OCI-LY7 (cell line): Measurements from ENCODE around the gene E2F6. TPM values are rescaled to one million over a fixed set of nuclear protein-coding genes. Genes with fewer than 3 reads are reported as not detected.

Source experiments
- BruUV-seq: library from RNA; stranded (reverse); fragments of 400-500 nt; replicated peaks from 2 replicates; lab custom pipeline; 2021; lab: Mats Ljungman, UMichigan
- CTCF ChIA-PET: fragments of 300-600 bp; sonication (Branson Sonifier 250); formaldehyde crosslinking; loops from one replicate; lab custom pipeline; 2022; ENCODE audit warnings: antibody characterized with exemption; ENCODE audit not compliant: unreplicated experiment; lab: Charles Lee
- POLR2A ChIA-PET: fragments of 300-600 bp; sonication (Branson Sonifier 250); formaldehyde crosslinking; loops from one replicate; lab custom pipeline; 2022; ENCODE audit warnings: antibody characterized with exemption; lab: Charles Lee
- DNase-seq: peaks from one replicate; pipeline ENCODE4 v3.0.0-alpha.2; 2015; ENCODE audit warnings: low spot score
- H2AFZ ChIP-seq: fragments of 200-600 bp; sonication (generic), shearing (Covaris generic); 2 replicates; pipeline ENCODE4 v1.6.1; 2014; ENCODE audit warnings: mild to moderate bottlenecking, antibody characterized with exemption, low read length, moderate library complexity
- H3K27ac ChIP-seq: fragments of 200-600 bp; sonication (generic); 2 replicates; pipeline ENCODE4 v1.5.1; 2014; ENCODE audit warnings: mixed run types, low read depth, mild to moderate bottlenecking, moderate library complexity, low read length, inconsistent platforms; ENCODE audit not compliant: poor library complexity, severe bottlenecking
- H3K36me3 ChIP-seq: fragments of 200-600 bp; sonication (generic); 2 replicates; pipeline ENCODE4 v1.6.1; 2014; ENCODE audit warnings: mild to moderate bottlenecking, antibody characterized with exemption, low read length, moderate library complexity, mixed read lengths; ENCODE audit not compliant: insufficient read depth
- H3K4me1 ChIP-seq: fragments of 200-600 bp; sonication (generic); 2 replicates; pipeline ENCODE4 v1.5.1; 2014; ENCODE audit warnings: mild to moderate bottlenecking, low read length; ENCODE audit not compliant: insufficient read depth, poor library complexity, severe bottlenecking
- H3K4me2 ChIP-seq: fragments of 200-600 bp; sonication (generic); 2 replicates; pipeline ENCODE4 v1.6.1; 2014; ENCODE audit warnings: mild to moderate bottlenecking, low read length
- H3K4me3 ChIP-seq: fragments of 200-600 bp; sonication (generic); 2 replicates; pipeline ENCODE4 v1.5.1; 2014; ENCODE audit warnings: mild to moderate bottlenecking, low read depth, low read length; ENCODE audit not compliant: poor library complexity, severe bottlenecking
- H3K79me2 ChIP-seq: fragments of 200-600 bp; sonication (generic); 2 replicates; pipeline ENCODE4 v1.6.1; 2016; ENCODE audit warnings: low read depth, mild to moderate bottlenecking, low read length, moderate library complexity, mixed read lengths; ENCODE audit not compliant: insufficient read depth
- H3K9me2 ChIP-seq: fragments of 200-600 bp; sonication (generic); 2 replicates; pipeline ENCODE4 v1.6.1; 2016; ENCODE audit warnings: mild to moderate bottlenecking, low read length, mixed read lengths; ENCODE audit not compliant: insufficient read depth
- H3K9me3 ChIP-seq: fragments of 200-600 bp; sonication (generic); 2 replicates; pipeline ENCODE4 v1.6.1; 2014; ENCODE audit warnings: mild to moderate bottlenecking, mixed run types, low read length, mixed read lengths
- H4K20me1 ChIP-seq: fragments of 200-600 bp; sonication (generic); 2 replicates; pipeline ENCODE4 v1.6.1; 2014; ENCODE audit warnings: mild to moderate bottlenecking, antibody characterized with exemption, low read length, moderate library complexity, mixed read lengths; ENCODE audit not compliant: insufficient read depth
- EZH2phosphoT487 ChIP-seq: fragments of 200-600 bp; sonication (generic); IDR thresholded peaks from 2 replicates; pipeline ENCODE4 v1.6.1; 2018; ENCODE audit warnings: low read depth, borderline replicate concordance, mild to moderate bottlenecking, mixed run types, antibody characterized with exemption, low read length, moderate library complexity, mixed read lengths
- intact Hi-C: fragments of 100-400 bp; cut with micrococcal nuclease; formaldehyde crosslinking; loops from one replicate; pipeline ENCODE4 v1.10.0; 2022; ENCODE audit not compliant: unreplicated experiment
- total RNA-seq, 2 experiments: library from RNA; depleted of rRNA in 1 of 2; stranded (reverse); fragments of >200 nt in 1 of 2; shearing (Covaris generic) in 1 of 2; gene quantifications; 2 replicates each; pipeline ENCODE4 v1.2.3, GENCODE V29; 2014 to 2022
- TF ChIP-seq, protein P1 (sequence below): fragments of 200-600 bp; sonication (generic); conservative IDR thresholded peaks from 2 replicates; pipeline ENCODE4 v1.5.1; 2014; ENCODE audit warnings: mild to moderate bottlenecking, antibody characterized with exemption, low read length, moderate library complexity, mixed read lengths

E2F6 gene
- total RNA-seq, 2 experiments from 2014 or later = 12.4 to 14.3 TPM

GRCh38 chr2:11465110-11465484 lies 864 bp downstream of the E2F6 start:
- CTCF ChIA-PET = interaction anchor here (0.5 kb wide), 1 partner anchor 19 kb away, joined by 3 read pairs; no protein-coding TSS in a partner anchor
- POLR2A ChIA-PET = interaction anchor here (0.6 to 0.7 kb wide), 3 partner anchors 12 to 292 kb away, joined by 4 read pairs; no protein-coding TSS in a partner anchor
- BruUV-seq = no TSS peak

DNA sequence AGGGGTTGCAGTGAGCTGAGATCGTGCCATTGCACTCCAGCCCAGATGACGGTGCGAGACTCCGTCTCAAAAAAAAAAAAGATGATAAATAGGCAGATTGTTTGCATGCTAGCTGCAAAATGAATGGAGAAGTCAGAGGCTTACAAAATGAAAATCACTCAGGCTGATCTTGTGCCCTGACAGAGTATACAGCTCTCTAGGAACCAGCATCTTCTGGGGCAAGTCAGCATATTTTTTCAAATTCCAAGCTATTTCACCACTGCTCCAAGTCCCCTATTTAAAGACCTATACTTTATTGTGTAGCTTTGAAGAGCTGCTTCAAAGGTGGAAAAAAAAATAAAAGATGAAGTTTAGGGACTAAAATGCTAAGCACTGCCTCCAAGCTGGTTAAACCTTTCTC lies 6.1 kb downstream of the E2F6 start:
- Histone ChIP-seq H3K9me3 (no peaks in the 10 kb centered on the region), H4K20me1 (peaks cover 9% of the 10 kb centered on the region)
- POLR2A ChIA-PET = interaction anchor here (0.6 to 1.1 kb wide), 3 partner anchors 48 to 873 kb away, joined by 3 to 4 read pairs (median 3); no protein-coding TSS in a partner anchor

More at GRCh38 chr2:11465110-11465484, 864 bp downstream of the E2F6 start:
- peaks cover 17% of the 10 kb centered on the region for H3K36me3 ChIP-seq
- H4K20me1 ChIP-seq = peaks cover 5% of the 10 kb centered on the region
- DNase-seq = no peak
- TF ChIP-seq, protein P1, sequence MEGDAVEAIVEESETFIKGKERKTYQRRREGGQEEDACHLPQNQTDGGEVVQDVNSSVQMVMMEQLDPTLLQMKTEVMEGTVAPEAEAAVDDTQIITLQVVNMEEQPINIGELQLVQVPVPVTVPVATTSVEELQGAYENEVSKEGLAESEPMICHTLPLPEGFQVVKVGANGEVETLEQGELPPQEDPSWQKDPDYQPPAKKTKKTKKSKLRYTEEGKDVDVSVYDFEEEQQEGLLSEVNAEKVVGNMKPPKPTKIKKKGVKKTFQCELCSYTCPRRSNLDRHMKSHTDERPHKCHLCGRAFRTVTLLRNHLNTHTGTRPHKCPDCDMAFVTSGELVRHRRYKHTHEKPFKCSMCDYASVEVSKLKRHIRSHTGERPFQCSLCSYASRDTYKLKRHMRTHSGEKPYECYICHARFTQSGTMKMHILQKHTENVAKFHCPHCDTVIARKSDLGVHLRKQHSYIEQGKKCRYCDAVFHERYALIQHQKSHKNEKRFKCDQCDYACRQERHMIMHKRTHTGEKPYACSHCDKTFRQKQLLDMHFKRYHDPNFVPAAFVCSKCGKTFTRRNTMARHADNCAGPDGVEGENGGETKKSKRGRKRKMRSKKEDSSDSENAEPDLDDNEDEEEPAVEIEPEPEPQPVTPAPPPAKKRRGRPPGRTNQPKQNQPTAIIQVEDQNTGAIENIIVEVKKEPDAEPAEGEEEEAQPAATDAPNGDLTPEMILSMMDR = no peak
- TF ChIP-seq EZH2phosphoT487 = no peak
- peak overlapping the region; percentile 81 for H3K4me3 ChIP-seq
- H3K4me1 ChIP-seq = peaks cover 33% of the 10 kb centered on the region
- H3K27ac ChIP-seq = no peak overlapping the region
- H3K9me2 ChIP-seq = no peaks in the 10 kb centered on the region
- peaks cover 41% of the 10 kb centered on the region for H3K79me2 ChIP-seq
- peak overlapping the region; percentile 99 for H2AFZ ChIP-seq
- H3K4me2 ChIP-seq = peak overlapping the region; percentile 72
- H3K9me3 ChIP-seq = no peaks in the 10 kb centered on the region
- intact Hi-C loops = no loop called here

DNA sequence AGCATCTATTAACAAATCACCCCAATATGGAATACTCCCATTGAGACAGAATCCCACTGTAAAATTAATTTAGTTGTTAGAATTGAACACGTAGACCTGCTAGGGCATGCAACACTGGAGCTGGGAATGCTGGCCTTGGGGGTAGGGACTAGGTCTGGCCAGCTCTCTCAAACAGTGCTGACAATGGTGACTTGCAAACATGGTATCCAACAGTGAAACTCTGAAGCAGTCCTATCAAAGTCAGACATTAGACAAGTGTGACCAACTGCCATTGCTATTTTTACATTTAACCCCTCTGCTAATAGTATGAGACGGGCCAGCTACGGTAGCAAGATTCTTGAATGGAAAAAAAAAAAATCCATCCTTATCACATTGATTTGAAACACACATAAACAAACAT lies 7.2 kb downstream of the E2F6 start:
- intact Hi-C loops = no loop called here
- no peak for DNase-seq
- H3K36me3 ChIP-seq = peaks cover 31% of the 10 kb centered on the region
- H3K27ac ChIP-seq = no peak overlapping the region
- H3K4me1 ChIP-seq = peaks cover 12% of the 10 kb centered on the region
- no peak overlapping the region for H3K4me2 ChIP-seq
- ChIA-PET POLR2A (interaction anchor here (0.6 kb wide), 1 partner anchor 217 kb away, joined by 5 read pairs; no protein-coding TSS in a partner anchor), CTCF (no interaction called here)
- H3K79me2 ChIP-seq = peaks cover 49% of the 10 kb centered on the region
- no TSS peak for BruUV-seq
- H3K9me2 ChIP-seq = no peaks in the 10 kb centered on the region
- H2AFZ ChIP-seq = no peak overlapping the region
- no peak for TF ChIP-seq EZH2phosphoT487
- TF ChIP-seq, protein P1 = no peak
- no peak overlapping the region for H3K4me3 ChIP-seq
- H3K9me3 ChIP-seq = no peaks in the 10 kb centered on the region
- peaks cover 9% of the 10 kb centered on the region for H4K20me1 ChIP-seq

More for the DNA sequence above, 6.1 kb downstream of the E2F6 start:
- no peak overlapping the region for H2AFZ ChIP-seq
- no peak overlapping the region for H3K4me3 ChIP-seq
- H3K36me3 ChIP-seq = peaks cover 34% of the 10 kb centered on the region
- no peak overlapping the region for H3K27ac ChIP-seq
- TF ChIP-seq, protein P1 = no peak
- TF ChIP-seq EZH2phosphoT487 = no peak
- H3K4me1 ChIP-seq = peaks cover 19% of the 10 kb centered on the region
- H3K79me2 ChIP-seq = peaks cover 54% of the 10 kb centered on the region
- no peaks in the 10 kb centered on the region for H3K9me2 ChIP-seq
- CTCF ChIA-PET = no interaction called here
- intact Hi-C loops = no loop called here
- DNase-seq = no peak
- H3K4me2 ChIP-seq = no peak overlapping the region
- no TSS peak for BruUV-seq
